A549 (cell line): ENCODE measurements around the gene ENDOG. TPM values are rescaled to one million over a fixed set of nuclear protein-coding genes. Genes with fewer than 3 reads are reported as not detected.

Experiments
- ATAC-seq, 2 experiments: fragments of 200-7000 bp in 1 of 2; fragments of >200 bp in 1 of 2; cut with Nextera tagmentation in 1 of 2; cut with Tn5 transposase in 1 of 2; 3 replicates each; pipeline versions ENCODE4 v1.8.0 to v1.9.1; 2018 to 2020; ENCODE audit warnings: mild to moderate bottlenecking in 1 of 2, moderate library complexity in 1 of 2
- CTCF ChIA-PET: fragments of 300-600 bp; sonication (Branson Sonifier 250); formaldehyde crosslinking; extraction: SDS; loops from one replicate; lab custom pipeline; 2021; ENCODE audit warnings: antibody characterized with exemption, inconsistent platforms; lab: Yijun Ruan, JAX
- POLR2A ChIA-PET: fragments of 350-600 bp; formaldehyde crosslinking; extraction: SDS; loops from one replicate; lab custom pipeline; 2021; ENCODE audit warnings: antibody characterized with exemption, inconsistent platforms; lab: Yijun Ruan, JAX
- DNase-seq, 2 experiments: peaks; one replicate each; pipeline versions ENCODE4 v3.0.0 to v3.0.0-alpha.2; 2011 to 2016; ENCODE audit warnings: low read depth in 1 of 2, low spot score in 1 of 2
- FAIRE-seq: peaks from 2 replicates; lab custom pipeline; 2011; peaks lifted over from hg19 to GRCh38; lab: Jason Lieb, UNC
- H3K27ac ChIP-seq, 2 experiments: fragments of >200 bp; sonication (Bioruptor Twin); formaldehyde crosslinking; 3 replicates each; pipeline ENCODE4 v1.5.1; 2016 to 2017
- H3K4me1 ChIP-seq: fragments of >200 bp; sonication (Bioruptor Twin); formaldehyde crosslinking; 3 replicates; pipeline ENCODE4 v1.6.1; 2016
- H3K4me2 ChIP-seq: fragments of >200 bp; sonication (Bioruptor Twin); formaldehyde crosslinking; 3 replicates; pipeline ENCODE4 v1.6.1; 2016
- H3K4me3 ChIP-seq: fragments of >200 bp; sonication (Bioruptor Twin); formaldehyde crosslinking; 3 replicates; pipeline ENCODE4 v1.5.1; 2016
- H3K9me3 ChIP-seq: fragments of >200 bp; sonication (Bioruptor Twin); formaldehyde crosslinking; 3 replicates; pipeline ENCODE4 v1.6.1; 2016
- E2F6 ChIP-seq: IDR thresholded peaks from 2 replicates; pipeline ENCODE4 v1.6.1; 2012; ENCODE audit warnings: low read depth, borderline replicate concordance
- ELK1 ChIP-seq: fragments of 150-350 bp; IDR thresholded peaks from 2 replicates; pipeline ENCODE4 v1.6.1; 2014; ENCODE audit warnings: low read depth, mild to moderate bottlenecking, low read length
- ESRRA ChIP-seq: fragments of 150-350 bp; IDR thresholded peaks from 2 replicates; pipeline ENCODE4 v1.6.1; 2014; ENCODE audit warnings: mild to moderate bottlenecking, low read length, borderline replicate concordance
- HDAC2 ChIP-seq: fragments of 200-600 bp; sonication (generic); IDR thresholded peaks from 2 replicates; pipeline ENCODE4 v1.6.1; 2016
- HEYL ChIP-seq: fragments of 250-450 bp; sonication (Bioruptor Pico); IDR thresholded peaks from 2 replicates; pipeline ENCODE4 v1.8.0; 2021; ENCODE audit warnings: mild to moderate bottlenecking, moderate library complexity
- MAZ ChIP-seq: fragments of 150-350 bp; IDR thresholded peaks from 2 replicates; pipeline ENCODE4 v1.6.1; 2014; ENCODE audit warnings: antibody characterized with exemption, low read depth, low read length, borderline replicate concordance
- NPAS2 ChIP-seq: fragments of 250-450 bp; sonication (Bioruptor Pico); IDR thresholded peaks from 2 replicates; pipeline ENCODE4 v1.8.0; 2022; ENCODE audit warnings: mild to moderate bottlenecking, moderate library complexity, borderline replicate concordance
- PBX3 ChIP-seq: IDR thresholded peaks from 2 replicates; pipeline ENCODE4 v1.6.1; 2012
- PHF8 ChIP-seq: fragments of 200-600 bp; sonication (generic); IDR thresholded peaks from 2 replicates; pipeline ENCODE4 v1.6.1; 2016; ENCODE audit warnings: low read depth, mild to moderate bottlenecking, antibody characterized with exemption, moderate library complexity, borderline replicate concordance
- POLR2AphosphoS2 ChIP-seq: conservative IDR thresholded peaks from 2 replicates; pipeline ENCODE4 v1.6.1; 2012; ENCODE audit warnings: low read length, improper control_type of control experiment, inconsistent platforms
- RFX5 ChIP-seq: fragments of 450-650 bp; IDR thresholded peaks from 2 replicates; pipeline ENCODE4 v1.7.1; 2014; ENCODE audit warnings: antibody characterized with exemption, mild to moderate bottlenecking, moderate library complexity
- RNF2 ChIP-seq: fragments of 200-600 bp; sonication (generic); IDR thresholded peaks from 2 replicates; pipeline ENCODE4 v1.6.1; 2016; ENCODE audit warnings: low read depth, mild to moderate bottlenecking, antibody characterized with exemption, moderate library complexity, borderline replicate concordance
- USF2 ChIP-seq: fragments of 450-650 bp; IDR thresholded peaks from 2 replicates; pipeline ENCODE4 v1.6.1; 2014; ENCODE audit warnings: antibody characterized with exemption
- ZSCAN20 ChIP-seq: fragments of 250-450 bp; sonication (Bioruptor Pico); IDR thresholded peaks from 2 replicates; pipeline ENCODE4 v1.8.0; 2022; ENCODE audit warnings: mild to moderate bottlenecking, moderate library complexity
- WGBS: methylation state at CpG from one replicate; pipeline ENCODE4 v1.1.6; 2017; ENCODE audit errors: missing lambda C conversion rate; 5-methylcytosine and 5-hydroxymethylcytosine counted together
- polyA plus RNA-seq, 4 experiments: library from polyadenylated mRNA; depleted of rRNA in 3 of 4; stranded (reverse); fragments of >200 nt; fragmentation: RNase III in 1 of 4; extraction: RNeasy Plus Mini Kit Qiagen cat#74134 plus additional on column Dnase treatment in 1 of 4; gene quantifications; 2 replicates in 3 of 4; 3 replicates in 1 of 4; pipeline ENCODE4 v1.2.3, GENCODE V29; 2011 to 2017
- TF ChIP-seq, protein P1 (sequence below): fragments of >200 bp; sonication (Bioruptor Twin); formaldehyde crosslinking; IDR thresholded peaks from 2 replicates; pipeline ENCODE4 v1.6.1; 2016
- TF ChIP-seq, protein P2 (sequence below): IDR thresholded peaks from 2 replicates; pipeline ENCODE4 v1.6.1; 2012

ENDOG gene
- polyA plus RNA-seq, 2 of the 4 experiments (the other 2 are of a cell fraction), result 12.8 to 18.6 TPM

DNA sequence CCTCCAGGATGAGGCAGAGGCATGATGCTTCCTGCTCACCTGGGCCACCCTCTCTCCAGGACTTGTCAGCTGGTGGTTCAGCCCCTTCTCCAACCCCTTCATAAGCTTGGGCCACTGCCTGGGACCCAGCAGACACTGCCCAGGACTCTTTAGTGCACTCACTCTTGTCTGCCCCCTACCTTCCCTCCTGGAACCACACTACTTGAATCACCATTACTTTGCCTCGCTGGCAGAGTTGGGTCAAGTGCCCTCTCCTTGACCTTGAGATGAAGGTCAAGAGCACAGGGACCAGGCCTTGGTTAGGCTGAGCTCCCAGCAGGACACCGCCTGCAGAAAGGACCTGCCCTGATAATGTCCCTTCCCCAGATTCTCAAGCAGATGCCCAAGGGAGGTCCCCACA lies 8.5 kb upstream of the ENDOG start:
- no peaks in the 10 kb centered on the region for H3K9me3 ChIP-seq
- WGBS, result 100% methylated on average over 2 of the region's 2 CpGs
- H3K4me3 ChIP-seq, result no peak overlapping the region
- no peak overlapping the region for H3K27ac ChIP-seq
- peak; percentile 33 to 39; a peak in 4 of 6 replicates for ATAC-seq
- H3K4me1 ChIP-seq, result no peaks in the 10 kb centered on the region
- no peak for DNase-seq
- H3K4me2 ChIP-seq, result no peak overlapping the region
- TF ChIP-seq, protein P1, sequence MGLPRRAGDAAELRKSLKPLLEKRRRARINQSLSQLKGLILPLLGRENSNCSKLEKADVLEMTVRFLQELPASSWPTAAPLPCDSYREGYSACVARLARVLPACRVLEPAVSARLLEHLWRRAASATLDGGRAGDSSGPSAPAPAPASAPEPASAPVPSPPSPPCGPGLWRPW, result no peak
- TF ChIP-seq PHF8 (no peak), ESRRA (0 out of 2 replicates have a peak, but pooled peaks have one; percentile 56), HDAC2 (no peak)
- ChIA-PET POLR2A (no interaction called here), CTCF (interaction anchor here (0.7 to 2.6 kb wide), 7 partner anchors 8 to 77 kb away, joined by 3 to 10 read pairs (median 3); partner anchors contain the start of genes ENDOG and ZER1)
- no peak for FAIRE-seq

DNA sequence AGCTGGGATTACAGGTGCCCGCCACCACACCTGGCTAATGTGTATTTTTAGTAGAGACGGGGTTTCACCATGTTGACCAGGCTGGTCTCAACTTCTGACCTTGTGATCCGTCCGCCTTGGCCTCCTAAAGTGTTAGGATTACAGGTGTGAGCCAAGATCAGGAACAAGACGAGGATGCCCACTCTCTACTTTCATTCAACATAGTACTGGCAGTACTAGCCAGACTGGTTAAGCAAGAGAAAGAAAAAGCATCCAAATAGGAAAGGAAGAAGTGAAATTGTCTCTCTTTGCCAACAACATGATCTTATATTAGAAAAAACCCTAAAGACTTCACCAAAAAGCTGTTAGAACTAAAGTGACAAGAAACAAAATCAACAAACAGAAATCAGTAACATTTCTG lies 7.4 kb upstream of the ENDOG start:
- ChIA-PET CTCF (interaction anchor here (0.6 to 2.6 kb wide), 6 partner anchors 24 to 207 kb away, joined by 3 to 10 read pairs (median 4); partner anchors contain the start of gene ZER1), POLR2A (no interaction called here)
- Histone ChIP-seq H3K9me3 (no peaks in the 10 kb centered on the region), H3K27ac (no peak overlapping the region), H3K4me3 (no peak overlapping the region), H3K4me1 (no peaks in the 10 kb centered on the region), H3K4me2 (no peak overlapping the region)
- DNase-seq (no peak), FAIRE-seq (no peak), ATAC-seq (no peak)
- 78% methylated on average over 5 of the region's 5 CpGs for WGBS
- TF ChIP-seq ZSCAN20 (CRISPR knock-in tag) (no peak), HEYL (CRISPR knock-in tag) (no peak), USF2 (no peak), PBX3 (no peak), RFX5 (no peak), NPAS2 (CRISPR knock-in tag) (no peak), PHF8 (no peak)
- TF ChIP-seq, protein P2, sequence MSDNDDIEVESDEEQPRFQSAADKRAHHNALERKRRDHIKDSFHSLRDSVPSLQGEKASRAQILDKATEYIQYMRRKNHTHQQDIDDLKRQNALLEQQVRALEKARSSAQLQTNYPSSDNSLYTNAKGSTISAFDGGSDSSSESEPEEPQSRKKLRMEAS, result no peak

GRCh38 chr9:128818839-128819715 lies 777 bp downstream of the ENDOG start:
- no peak for TF ChIP-seq MAZ
- no peak for TF ChIP-seq POLR2AphosphoS2
- TF ChIP-seq, protein P2, result peak; percentile 47
- TF ChIP-seq RNF2, result peak; percentile 62; the same call in 1 of the 2 replicates
- peak; percentile 52; the same call in 1 of the 2 replicates for TF ChIP-seq PBX3
- no peak for TF ChIP-seq ELK1
- TF ChIP-seq E2F6, result peak; percentile 72

More at GRCh38 chr9:128818839-128819715, 777 bp downstream of the ENDOG start:
- no peaks in the 10 kb centered on the region for H3K9me3 ChIP-seq
- H3K4me3 ChIP-seq, result peak overlapping the region; percentile 76
- peaks cover 11% of the 10 kb centered on the region for H3K4me1 ChIP-seq
- 46% methylated on average over 21 of the region's 90 CpGs for WGBS
- CTCF ChIA-PET, result interaction anchor here (0.5 to 5.0 kb wide), 34 partner anchors 8 to 215 kb away, joined by 3 to 51 read pairs (median 4); partner anchors contain the start of genes PKN3, SPOUT1 and ZER1
- peak in 1 of 2 experiments; percentile 35 for DNase-seq
- H3K27ac ChIP-seq, result peak overlapping the region; percentile 90 to 93
- peak overlapping the region; percentile 100 for H3K4me2 ChIP-seq
- ATAC-seq, result peak; percentile 17 to 58
- POLR2A ChIA-PET, result interaction anchor here (0.8 to 2.6 kb wide), 5 partner anchors 11 to 807 kb away, joined by 3 to 24 read pairs (median 4); partner anchors contain the start of genes NTMT1, SPOUT1 and ZDHHC12
- no peak for FAIRE-seq
